Stimulated activated CD4-positive, alpha-beta T cell treated with anti-CD3 and anti-CD28 coated beads, TNF-alpha, amount 100 ng/mL, for 48 hours (primary cell): ENCODE measurements around the gene ADH7.
"Not testable (repeated sequence)": the region's sequence is repeated elsewhere in the genome, so short reads cannot be mapped to it uniquely, and the experiment has no call there.

Source experiments
- DNase-seq, 3 donors: peaks; one replicate each; pipeline ENCODE4 v3.0.0-alpha.2; 2020; ENCODE audit warnings: low read depth in 3 of 3

ADH7 gene

DNA sequence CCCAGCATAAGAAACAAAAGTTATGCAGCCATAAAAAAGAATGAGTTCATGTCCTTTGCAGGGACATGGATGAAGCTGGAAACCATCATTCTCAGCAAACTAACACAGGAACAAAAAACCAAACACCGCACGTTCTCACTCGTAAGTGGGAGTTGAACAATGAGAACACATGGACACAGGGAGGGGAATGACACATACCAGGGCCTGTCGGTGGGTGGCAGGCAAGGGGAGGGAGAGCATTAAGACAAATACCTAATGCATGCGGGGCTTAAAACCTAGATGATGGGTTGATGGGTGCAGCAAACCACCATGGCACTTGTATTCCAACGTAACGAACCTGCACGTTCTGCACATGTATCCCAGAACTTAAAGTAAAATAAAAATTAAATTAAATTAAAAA, 19.4 kb downstream of the ADH7 start:
- DNase-seq, result not testable (repeated sequence)

GRCh38 chr4:99414902-99415301, 20.2 kb downstream of the ADH7 start:
- not testable (repeated sequence) for DNase-seq

- DNase-seq, result no peak
Measured at GRCh38 chr4:99414401-99414800, 20.7 kb downstream of the ADH7 start.

DNA sequence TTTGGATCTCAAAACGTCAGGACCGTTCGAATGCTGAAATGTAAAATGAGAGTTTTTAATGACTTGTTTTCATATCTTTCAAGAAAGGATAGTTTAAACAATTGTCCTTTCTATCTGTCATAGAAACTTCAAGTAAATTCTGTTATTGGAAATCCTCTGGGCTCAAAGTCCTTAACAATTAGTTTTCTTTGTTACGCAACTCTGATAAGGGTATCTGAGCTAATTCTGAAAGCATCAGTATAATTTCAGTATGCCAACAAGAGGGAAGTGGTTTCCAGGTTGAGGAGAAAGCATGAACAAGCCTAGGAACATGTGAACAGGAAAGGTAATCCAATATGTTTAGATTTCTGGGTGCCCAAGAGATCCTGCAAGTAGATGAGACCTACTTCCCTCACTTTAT, 22.0 kb downstream of the ADH7 start:
- no peak for DNase-seq

- DNase-seq, result no peak
Measured at GRCh38 chr4:99411041-99411440, 24.1 kb downstream of the ADH7 start.

DNA sequence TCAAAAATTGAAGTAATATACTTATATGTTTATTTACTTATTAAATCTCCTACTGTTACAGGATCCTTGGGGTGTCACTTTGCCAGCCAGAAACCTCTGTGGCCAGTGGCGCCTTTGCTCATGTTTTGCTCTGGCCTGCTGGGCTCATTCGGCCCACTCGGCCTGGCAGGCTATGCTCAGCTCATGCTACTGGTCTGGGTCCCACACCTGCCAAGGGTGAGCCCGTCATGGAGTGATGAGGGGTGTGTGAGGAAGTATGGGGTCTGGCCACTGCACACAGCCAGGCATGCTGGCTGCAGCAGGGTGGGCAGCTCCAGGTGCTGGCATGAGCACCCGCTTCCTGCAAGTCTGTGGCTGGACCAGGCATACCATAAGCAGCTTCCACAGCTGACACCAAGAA, 25.1 kb downstream of the ADH7 start:
- DNase-seq, result no peak

DNA sequence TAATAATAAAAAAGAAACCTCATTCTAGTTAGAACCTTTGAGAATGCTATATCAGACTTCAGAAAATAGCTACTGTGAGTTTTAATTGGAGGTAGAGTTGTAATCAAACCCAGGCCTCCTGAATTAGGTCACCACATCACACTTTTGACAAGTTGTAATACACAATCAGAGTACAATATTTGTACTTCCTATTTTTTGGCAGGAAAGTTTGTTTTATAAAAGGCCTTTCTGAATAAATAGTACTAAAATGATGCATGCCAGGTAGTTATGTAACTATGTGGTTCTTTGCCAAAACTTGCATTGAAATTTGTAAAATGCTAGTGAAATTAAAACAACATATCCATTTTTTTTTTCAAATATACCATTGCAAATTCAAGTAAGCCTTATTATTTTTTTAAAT, 26.8 kb downstream of the ADH7 start:
- no peak for DNase-seq

DNA sequence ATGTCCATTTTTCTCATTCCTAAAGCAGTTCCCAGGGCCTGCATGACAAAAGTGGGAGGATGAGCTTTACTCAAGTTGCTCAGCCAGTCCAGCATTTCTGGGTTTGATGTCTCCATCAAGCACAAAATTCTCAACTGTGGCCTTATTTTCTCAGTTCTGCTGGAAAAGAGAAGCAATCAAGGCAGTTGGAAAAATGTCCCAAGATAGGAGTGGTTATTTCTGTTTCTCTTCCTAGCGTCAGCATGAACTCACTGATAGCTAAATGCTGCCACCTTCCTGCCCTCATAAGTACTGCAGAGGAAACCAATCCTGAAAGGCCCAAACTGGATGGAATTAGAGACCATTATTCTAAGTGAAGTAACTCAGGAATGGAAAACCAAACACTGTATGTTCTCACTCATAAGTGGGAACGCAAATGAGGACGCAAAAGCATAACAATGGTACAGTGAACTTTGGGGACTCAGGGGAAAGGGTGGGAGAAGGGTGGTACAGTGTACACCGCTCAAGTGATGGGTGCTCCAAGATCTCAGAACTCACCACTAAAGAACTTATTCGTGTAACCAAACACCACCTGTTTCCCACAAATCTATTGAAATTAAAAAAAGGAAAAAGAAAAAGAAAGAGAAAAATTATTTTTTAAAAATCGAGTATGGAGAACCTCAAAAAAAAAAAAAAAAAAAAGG, 29.6 kb downstream of the ADH7 start:
- peak; percentile 29 to 39 (median 35) for DNase-seq

DNA sequence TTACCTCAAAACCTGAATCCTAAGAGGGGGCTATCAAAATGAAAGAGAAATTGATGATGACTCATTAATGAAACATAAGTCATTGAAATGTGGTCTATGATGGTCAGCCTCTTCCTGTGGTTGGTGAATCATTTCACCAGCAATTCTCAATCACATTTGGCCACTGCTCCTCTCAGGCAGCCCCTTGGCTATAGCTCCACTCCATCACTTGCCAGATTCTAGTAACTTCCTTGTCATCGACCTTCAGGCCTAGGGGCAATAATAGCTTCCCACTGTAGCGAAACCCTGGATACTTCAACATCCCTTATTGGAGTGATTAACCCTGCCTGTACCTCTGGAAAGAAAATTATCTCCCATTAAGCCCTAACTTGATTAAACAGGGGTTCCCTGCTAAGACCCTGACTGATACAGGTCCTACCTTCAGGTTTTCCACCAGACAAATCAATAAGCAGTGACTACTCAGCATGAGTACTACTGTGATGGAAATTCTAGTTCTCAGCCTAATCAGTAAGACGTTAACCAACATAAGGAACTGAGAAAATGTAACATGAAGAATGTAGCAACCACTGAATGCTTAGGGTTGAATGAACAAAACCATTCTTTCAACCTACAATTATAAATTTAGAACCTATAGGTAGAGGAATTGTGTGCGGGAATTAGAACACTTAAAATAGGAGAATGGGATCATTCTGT, 30.4 kb downstream of the ADH7 start:
- no peak for DNase-seq

GRCh38 chr4:99403380-99404184, 31.6 kb downstream of the ADH7 start:
- DNase-seq, result no peak

GRCh38 chr4:99402765-99403164, 32.4 kb downstream of the ADH7 start:
- DNase-seq, result no peak

DNA sequence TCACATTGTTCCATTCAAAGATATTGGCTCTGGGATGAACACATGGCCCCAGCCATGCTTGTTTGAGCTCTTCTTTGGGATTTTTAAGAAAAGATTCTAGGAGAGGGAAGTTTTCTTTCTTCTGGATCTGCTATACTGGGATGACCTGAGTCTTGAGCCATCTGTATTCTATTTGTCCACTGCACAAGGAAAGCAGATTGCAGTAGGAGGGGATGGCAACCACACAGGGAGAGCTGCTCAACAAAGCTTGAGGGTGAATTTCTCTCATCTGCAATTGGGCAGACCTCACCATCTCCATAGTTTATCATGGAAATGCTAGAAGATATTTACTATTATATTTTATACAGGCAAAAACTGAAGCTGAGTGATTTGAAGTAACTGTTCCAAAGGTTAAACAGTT, 34.3 kb downstream of the ADH7 start:
- no peak for DNase-seq

DNA sequence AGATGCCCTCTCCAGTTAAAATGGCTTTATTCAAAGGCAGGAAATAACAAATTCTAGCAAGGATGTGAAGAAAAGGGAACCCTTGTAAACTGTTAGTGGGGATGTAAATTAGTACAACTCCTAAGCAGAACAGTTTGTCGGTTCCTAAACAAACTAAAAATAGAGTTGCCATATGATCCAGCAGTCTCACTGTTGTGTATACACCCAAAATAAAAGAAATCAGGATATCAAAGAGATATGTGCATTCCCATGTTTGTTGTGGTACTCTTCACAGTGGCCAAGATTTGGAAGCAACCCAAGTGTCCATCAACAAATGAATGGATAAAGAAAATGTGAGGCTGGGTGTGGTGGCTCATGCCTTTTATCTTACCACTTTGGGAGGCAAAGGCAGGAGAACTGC, 36.1 kb downstream of the ADH7 start:
- no peak for DNase-seq

- DNase-seq, result no peak
Measured at GRCh38 chr4:99395595-99396364, 39.4 kb downstream of the ADH7 start.

DNA sequence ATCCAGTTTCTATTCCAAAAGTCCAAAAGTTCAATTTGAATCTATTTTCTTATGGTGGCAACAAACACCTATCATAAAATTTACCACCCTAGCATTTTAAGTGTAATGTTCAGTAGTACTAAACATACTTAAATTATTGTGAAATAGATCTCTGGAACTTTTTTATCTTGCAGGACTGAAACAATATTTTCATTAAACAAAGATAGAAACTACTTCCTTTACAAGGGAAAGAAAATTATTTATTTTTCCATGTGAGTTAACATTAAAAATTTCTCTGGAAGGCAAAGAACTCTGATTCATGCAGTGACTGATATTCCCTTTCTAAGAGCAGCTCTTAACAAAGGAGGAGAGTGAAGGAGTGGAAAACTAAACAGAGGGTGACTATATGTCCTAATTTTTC, 40.2 kb downstream of the ADH7 start:
- DNase-seq, result no peak

DNA sequence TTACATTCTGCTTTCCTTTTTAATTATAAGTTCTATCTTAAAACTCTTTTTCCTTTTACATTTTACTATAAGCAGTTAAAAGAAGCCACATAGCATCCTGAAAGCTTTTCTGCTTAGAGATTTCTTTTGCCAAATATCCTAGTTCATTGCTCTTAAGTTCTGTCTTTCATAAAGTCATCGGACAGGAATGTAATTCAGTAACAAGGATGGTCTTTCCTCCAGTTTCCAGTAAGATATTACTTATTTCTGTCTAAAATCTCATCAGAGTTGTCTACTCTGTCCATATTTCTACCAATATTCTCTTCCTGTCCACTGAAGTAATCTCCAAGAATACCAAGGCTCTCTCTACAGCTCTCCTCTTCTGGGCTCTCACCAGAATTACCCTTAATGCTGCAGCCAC, 45.1 kb downstream of the ADH7 start:
- no peak for DNase-seq

DNA sequence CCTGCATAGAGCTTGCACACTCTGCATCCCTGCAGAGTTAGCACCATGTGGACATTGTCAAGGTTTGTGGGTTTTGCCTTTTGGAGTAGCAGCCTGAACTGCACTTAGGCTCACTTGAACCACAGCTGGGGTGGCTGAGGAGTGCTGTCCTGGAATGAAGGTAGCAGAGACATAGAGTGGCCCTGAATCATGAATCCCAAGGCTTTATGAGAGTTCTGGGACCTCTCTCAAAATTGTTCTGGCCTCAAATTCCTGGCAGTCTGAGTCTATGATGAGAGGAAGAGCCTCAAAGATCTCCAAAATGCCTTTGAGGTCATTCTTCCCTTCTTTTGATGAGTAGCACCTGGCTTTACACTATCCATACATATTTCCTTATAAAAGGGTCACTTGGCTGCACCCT, 45.5 kb downstream of the ADH7 start:
- no peak for DNase-seq

- no peak for DNase-seq
Measured at GRCh38 chr4:99383833-99384392, 51.2 kb downstream of the ADH7 start.

DNA sequence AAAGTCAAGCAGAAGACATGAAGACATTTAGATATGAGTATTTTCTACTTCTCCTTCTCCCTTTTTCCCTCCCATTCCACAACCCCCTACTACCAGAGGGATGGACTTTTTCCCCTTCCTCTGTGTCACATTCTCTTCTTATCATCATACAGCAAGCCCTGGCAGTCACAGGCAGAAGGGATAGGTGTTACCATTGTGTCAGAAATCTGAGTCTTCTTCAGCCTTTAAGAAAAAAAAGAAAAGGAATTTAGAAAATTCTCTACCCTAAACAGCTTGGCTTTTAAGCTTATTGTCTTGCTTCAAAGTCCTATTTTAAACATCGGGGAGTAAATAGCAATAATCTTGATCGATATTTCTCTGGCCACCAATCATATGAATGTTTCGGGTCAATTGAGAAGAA, 51.7 kb downstream of the ADH7 start:
- no peak for DNase-seq

DNA sequence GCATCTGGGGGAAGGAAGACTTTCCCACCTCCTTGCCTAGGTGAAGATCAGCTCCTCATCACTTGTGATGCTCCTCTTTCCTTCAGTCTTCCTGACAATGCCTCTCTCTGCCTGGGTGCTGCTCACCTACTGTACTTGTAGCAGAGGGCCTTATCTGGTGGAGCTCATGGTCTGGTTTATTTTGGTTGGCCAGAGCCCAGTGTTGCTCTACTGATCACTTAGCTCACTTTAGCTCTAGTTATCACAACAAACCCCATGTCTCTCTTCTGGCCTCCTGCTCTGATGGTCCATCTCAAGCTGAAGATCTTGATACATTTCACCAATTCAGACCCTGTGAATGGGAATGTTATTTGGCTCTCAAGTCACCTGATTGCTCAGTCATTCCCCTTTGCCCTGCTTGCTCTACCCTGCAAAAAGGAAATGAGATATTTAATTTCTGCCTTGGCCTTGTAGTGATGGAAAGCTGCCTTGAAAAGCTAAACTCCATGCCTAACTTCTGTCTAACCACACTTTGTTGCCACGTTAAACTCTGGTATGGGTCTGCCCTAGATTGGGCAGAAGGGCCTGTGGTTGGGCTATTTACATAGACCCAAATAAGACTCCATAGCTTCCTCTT, 52.3 kb downstream of the ADH7 start:
- no peak for DNase-seq

GRCh38 chr4:99381588-99382175, 53.5 kb downstream of the ADH7 start:
- DNase-seq, result no peak
